HepG2 (cell line): ENCODE data around the gene NSL1. TPM values are rescaled to one million over a fixed set of nuclear protein-coding genes. Genes with fewer than 3 reads are reported as not detected.

Experiments used
- AGO1 ChIP-seq: fragments of 200-400 bp; formaldehyde crosslinking; IDR thresholded peaks from 2 replicates; pipeline ENCODE4 v1.6.1; 2017; ENCODE audit warnings: mild to moderate bottlenecking, low read depth, low read length, moderate library complexity; ENCODE audit not compliant: poor library complexity, severe bottlenecking
- CEBPG ChIP-seq: IDR thresholded peaks from 2 replicates; pipeline ENCODE4 v1.6.1; 2016
- EEA1 ChIP-seq: sonication (generic); formaldehyde crosslinking; IDR thresholded peaks from 2 replicates; pipeline ENCODE4 v1.5.1; 2020; ENCODE audit warnings: mild to moderate bottlenecking, missing genetic modification reagents, borderline replicate concordance
- JUN ChIP-seq: sonication (generic); formaldehyde crosslinking; IDR thresholded peaks from 2 replicates; pipeline ENCODE4 v1.4.0; 2020; ENCODE audit warnings: mild to moderate bottlenecking, missing genetic modification reagents
- KDM6A ChIP-seq: IDR thresholded peaks from 2 replicates; pipeline ENCODE4 v1.6.1; 2016; ENCODE audit warnings: low read depth
- MBNL3 ChIP-seq: fragments of 250-450 bp; sonication (Bioruptor Pico); conservative IDR thresholded peaks from 2 replicates; pipeline ENCODE4 v1.8.0; 2022; ENCODE audit warnings: mild to moderate bottlenecking, inconsistent platforms
- MTA1 ChIP-seq: sonication (generic); formaldehyde crosslinking; IDR thresholded peaks from 2 replicates; pipeline ENCODE4 v1.4.0; 2020; ENCODE audit warnings: missing genetic modification reagents, mild to moderate bottlenecking, borderline replicate concordance
- NR2F2 ChIP-seq: IDR thresholded peaks from 2 replicates; pipeline ENCODE4 v1.6.1; 2012; ENCODE audit warnings: low read depth, inconsistent platforms, borderline replicate concordance
- POGZ ChIP-seq: sonication (generic); formaldehyde crosslinking; IDR thresholded peaks from 2 replicates; pipeline ENCODE4 v1.4.0; 2020; ENCODE audit warnings: mild to moderate bottlenecking, missing genetic modification reagents
- POLR2G ChIP-seq: fragments of 200-400 bp; formaldehyde crosslinking; IDR thresholded peaks from 2 replicates; pipeline ENCODE4 v1.6.1; 2018; ENCODE audit warnings: mild to moderate bottlenecking, low read depth, low read length, moderate library complexity
- RORA ChIP-seq: sonication (generic); formaldehyde crosslinking; IDR thresholded peaks from 2 replicates; pipeline ENCODE4 v1.5.0; 2020; ENCODE audit warnings: mild to moderate bottlenecking, missing genetic modification reagents, moderate library complexity
- TBX2 ChIP-seq: sonication (generic); formaldehyde crosslinking; IDR thresholded peaks from 2 replicates; pipeline ENCODE4 v1.5.0; 2020; ENCODE audit warnings: missing genetic modification reagents, mild to moderate bottlenecking, borderline replicate concordance
- TEAD3 ChIP-seq: optimal IDR thresholded peaks from 2 replicates; pipeline ENCODE3; 2016; ENCODE audit warnings: borderline replicate concordance
- ZBTB38 ChIP-seq: sonication (generic); formaldehyde crosslinking; IDR thresholded peaks from 2 replicates; pipeline ENCODE4 v1.5.1; 2020; ENCODE audit warnings: mild to moderate bottlenecking, missing genetic modification reagents
- ZFP82 ChIP-seq: sonication (generic); formaldehyde crosslinking; IDR thresholded peaks from 2 replicates; pipeline ENCODE4 v1.5.1; 2020; ENCODE audit warnings: mild to moderate bottlenecking, missing genetic modification reagents, borderline replicate concordance
- ZNF292 ChIP-seq: sonication (generic); formaldehyde crosslinking; IDR thresholded peaks from 2 replicates; pipeline ENCODE4 v1.8.1; 2022; ENCODE audit warnings: mild to moderate bottlenecking, low read depth, missing genetic modification reagents, borderline replicate concordance
- ZNF329 ChIP-seq: sonication (generic); formaldehyde crosslinking; IDR thresholded peaks from 2 replicates; pipeline ENCODE4 v1.9.0; 2021; ENCODE audit warnings: low read depth, mild to moderate bottlenecking, missing genetic modification reagents
- ZNF615 ChIP-seq: sonication (generic); formaldehyde crosslinking; IDR thresholded peaks from 2 replicates; pipeline ENCODE4 v1.5.0; 2020; ENCODE audit warnings: mild to moderate bottlenecking, missing genetic modification reagents, borderline replicate concordance
- polyA plus RNA-seq, 8 experiments: library from polyadenylated mRNA; depleted of rRNA in 3 of 8; stranded (reverse) in 7 of 8; unstranded in 1 of 8; fragments of >200 nt; fragmentation: Illumina TruSeq in 4 of 8; extraction: Trizol in 4 of 8; gene quantifications; 2 replicates each; pipeline versions ENCODE4 v1.2.1 to v1.2.3, GENCODE V29; 2011 to 2016; ENCODE audit warnings: low read depth in 4 of 8, missing spikeins in 1 of 8, mixed read lengths in 1 of 8; ENCODE audit not compliant: insufficient read depth in 1 of 8
- total RNA-seq, 5 experiments: library from RNA; depleted of rRNA; stranded (reverse); fragments of >200 nt; fragmentation: Illumina TruSeq; extraction: Trizol; gene quantifications; 2 replicates each; pipeline ENCODE4 v1.2.3, GENCODE V29; 2016; ENCODE audit warnings: low read depth in 1 of 5
- TF ChIP-seq, protein P1 (sequence below): sonication (generic); formaldehyde crosslinking; IDR thresholded peaks from 2 replicates; pipeline ENCODE4 v1.4.0; 2020; ENCODE audit warnings: missing genetic modification reagents, borderline replicate concordance
- TF ChIP-seq, protein P2 (sequence below): sonication (generic); formaldehyde crosslinking; IDR thresholded peaks from 2 replicates; pipeline ENCODE4 v1.8.1; 2023; ENCODE audit warnings: missing genetic modification reagents, mild to moderate bottlenecking, borderline replicate concordance
- TF ChIP-seq, protein P3 (sequence below): sonication (generic); formaldehyde crosslinking; IDR thresholded peaks from 2 replicates; pipeline ENCODE4 v1.9.0; 2022; ENCODE audit warnings: low read depth, missing genetic modification reagents
- TF ChIP-seq, protein P4 (sequence below): sonication (generic); formaldehyde crosslinking; IDR thresholded peaks from 2 replicates; pipeline ENCODE4 v1.4.0; 2020; ENCODE audit warnings: mild to moderate bottlenecking, missing genetic modification reagents

Gene NSL1
- total and polyA plus RNA-seq, 2 of the 13 experiments (the other 11 are each of a cell fraction or from before 2014, with no cell fraction given) = 34.5 to 77.4 TPM

DNA sequence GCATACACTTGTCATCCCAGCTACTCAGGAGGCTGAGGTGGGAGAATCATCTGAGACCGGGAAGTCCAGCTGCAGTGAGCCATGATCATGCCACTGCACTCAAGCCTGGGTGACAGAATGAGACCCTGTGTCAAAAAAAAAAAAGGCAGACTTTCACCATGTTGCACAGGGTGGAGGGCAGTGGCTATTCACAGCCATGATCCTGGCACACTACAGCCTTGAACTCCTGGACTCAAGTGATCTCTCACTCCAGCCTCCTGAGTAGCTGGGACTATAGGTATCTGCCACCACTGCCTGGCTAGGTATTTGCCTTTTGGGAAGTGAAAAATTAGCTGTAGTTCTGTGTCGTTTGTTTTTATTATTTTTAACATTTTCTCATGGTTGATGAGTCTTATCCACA is 36.8 kb upstream of the NSL1 start (continued):
- TF ChIP-seq, protein P1, sequence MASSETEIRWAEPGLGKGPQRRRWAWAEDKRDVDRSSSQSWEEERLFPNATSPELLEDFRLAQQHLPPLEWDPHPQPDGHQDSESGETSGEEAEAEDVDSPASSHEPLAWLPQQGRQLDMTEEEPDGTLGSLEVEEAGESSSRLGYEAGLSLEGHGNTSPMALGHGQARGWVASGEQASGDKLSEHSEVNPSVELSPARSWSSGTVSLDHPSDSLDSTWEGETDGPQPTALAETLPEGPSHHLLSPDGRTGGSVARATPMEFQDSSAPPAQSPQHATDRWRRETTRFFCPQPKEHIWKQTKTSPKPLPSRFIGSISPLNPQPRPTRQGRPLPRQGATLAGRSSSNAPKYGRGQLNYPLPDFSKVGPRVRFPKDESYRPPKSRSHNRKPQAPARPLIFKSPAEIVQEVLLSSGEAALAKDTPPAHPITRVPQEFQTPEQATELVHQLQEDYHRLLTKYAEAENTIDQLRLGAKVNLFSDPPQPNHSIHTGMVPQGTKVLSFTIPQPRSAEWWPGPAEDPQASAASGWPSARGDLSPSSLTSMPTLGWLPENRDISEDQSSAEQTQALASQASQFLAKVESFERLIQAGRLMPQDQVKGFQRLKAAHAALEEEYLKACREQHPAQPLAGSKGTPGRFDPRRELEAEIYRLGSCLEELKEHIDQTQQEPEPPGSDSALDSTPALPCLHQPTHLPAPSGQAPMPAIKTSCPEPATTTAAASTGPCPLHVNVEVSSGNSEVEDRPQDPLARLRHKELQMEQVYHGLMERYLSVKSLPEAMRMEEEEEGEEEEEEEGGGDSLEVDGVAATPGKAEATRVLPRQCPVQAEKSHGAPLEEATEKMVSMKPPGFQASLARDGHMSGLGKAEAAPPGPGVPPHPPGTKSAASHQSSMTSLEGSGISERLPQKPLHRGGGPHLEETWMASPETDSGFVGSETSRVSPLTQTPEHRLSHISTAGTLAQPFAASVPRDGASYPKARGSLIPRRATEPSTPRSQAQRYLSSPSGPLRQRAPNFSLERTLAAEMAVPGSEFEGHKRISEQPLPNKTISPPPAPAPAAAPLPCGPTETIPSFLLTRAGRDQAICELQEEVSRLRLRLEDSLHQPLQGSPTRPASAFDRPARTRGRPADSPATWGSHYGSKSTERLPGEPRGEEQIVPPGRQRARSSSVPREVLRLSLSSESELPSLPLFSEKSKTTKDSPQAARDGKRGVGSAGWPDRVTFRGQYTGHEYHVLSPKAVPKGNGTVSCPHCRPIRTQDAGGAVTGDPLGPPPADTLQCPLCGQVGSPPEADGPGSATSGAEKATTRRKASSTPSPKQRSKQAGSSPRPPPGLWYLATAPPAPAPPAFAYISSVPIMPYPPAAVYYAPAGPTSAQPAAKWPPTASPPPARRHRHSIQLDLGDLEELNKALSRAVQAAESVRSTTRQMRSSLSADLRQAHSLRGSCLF (CRISPR knock-in tag) = no peak
- TF ChIP-seq ZNF329 (CRISPR knock-in tag) = no peak
- peak; percentile 58 for TF ChIP-seq TEAD3 (CRISPR knock-in tag)
- TF ChIP-seq, protein P2, sequence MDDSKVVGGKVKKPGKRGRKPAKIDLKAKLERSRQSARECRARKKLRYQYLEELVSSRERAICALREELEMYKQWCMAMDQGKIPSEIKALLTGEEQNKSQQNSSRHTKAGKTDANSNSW = no peak
- TF ChIP-seq TBX2 = 0 out of 2 replicates have a peak, but pooled peaks have one; percentile 45
- TF ChIP-seq ZNF292 (CRISPR knock-in tag) = peak; percentile 59; the same call in 1 of the 2 replicates
- TF ChIP-seq KDM6A (CRISPR knock-in tag) = peak; percentile 16; the same call in 1 of the 2 replicates
- TF ChIP-seq AGO1 = no peak
- no peak for TF ChIP-seq ZNF615 (CRISPR knock-in tag)
- TF ChIP-seq, protein P3, sequence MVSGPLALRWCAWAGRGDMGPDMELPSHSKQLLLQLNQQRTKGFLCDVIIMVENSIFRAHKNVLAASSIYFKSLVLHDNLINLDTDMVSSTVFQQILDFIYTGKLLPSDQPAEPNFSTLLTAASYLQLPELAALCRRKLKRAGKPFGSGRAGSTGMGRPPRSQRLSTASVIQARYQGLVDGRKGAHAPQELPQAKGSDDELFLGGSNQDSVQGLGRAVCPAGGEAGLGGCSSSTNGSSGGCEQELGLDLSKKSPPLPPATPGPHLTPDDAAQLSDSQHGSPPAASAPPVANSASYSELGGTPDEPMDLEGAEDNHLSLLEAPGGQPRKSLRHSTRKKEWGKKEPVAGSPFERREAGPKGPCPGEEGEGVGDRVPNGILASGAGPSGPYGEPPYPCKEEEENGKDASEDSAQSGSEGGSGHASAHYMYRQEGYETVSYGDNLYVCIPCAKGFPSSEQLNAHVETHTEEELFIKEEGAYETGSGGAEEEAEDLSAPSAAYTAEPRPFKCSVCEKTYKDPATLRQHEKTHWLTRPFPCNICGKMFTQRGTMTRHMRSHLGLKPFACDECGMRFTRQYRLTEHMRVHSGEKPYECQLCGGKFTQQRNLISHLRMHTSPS (CRISPR knock-in tag) = 0 out of 2 replicates have a peak, but pooled peaks have one; percentile 19
- no peak for TF ChIP-seq ZBTB38 (CRISPR knock-in tag)
- no peak for TF ChIP-seq JUN (CRISPR knock-in tag)
- no peak for TF ChIP-seq MBNL3 (CRISPR knock-in tag)
- no peak for TF ChIP-seq POLR2G
- no peak for TF ChIP-seq MTA1
- no peak for TF ChIP-seq EEA1 (CRISPR knock-in tag)
- no peak for TF ChIP-seq RORA (CRISPR knock-in tag)
- TF ChIP-seq ZFP82 (CRISPR knock-in tag) = no peak
- TF ChIP-seq NR2F2 = no peak
- TF ChIP-seq POGZ = peak; percentile 48; the same call in 1 of the 2 replicates
- 0 out of 2 replicates have a peak, but pooled peaks have one; percentile 35 for TF ChIP-seq CEBPG (CRISPR knock-in tag)
- TF ChIP-seq, protein P4, sequence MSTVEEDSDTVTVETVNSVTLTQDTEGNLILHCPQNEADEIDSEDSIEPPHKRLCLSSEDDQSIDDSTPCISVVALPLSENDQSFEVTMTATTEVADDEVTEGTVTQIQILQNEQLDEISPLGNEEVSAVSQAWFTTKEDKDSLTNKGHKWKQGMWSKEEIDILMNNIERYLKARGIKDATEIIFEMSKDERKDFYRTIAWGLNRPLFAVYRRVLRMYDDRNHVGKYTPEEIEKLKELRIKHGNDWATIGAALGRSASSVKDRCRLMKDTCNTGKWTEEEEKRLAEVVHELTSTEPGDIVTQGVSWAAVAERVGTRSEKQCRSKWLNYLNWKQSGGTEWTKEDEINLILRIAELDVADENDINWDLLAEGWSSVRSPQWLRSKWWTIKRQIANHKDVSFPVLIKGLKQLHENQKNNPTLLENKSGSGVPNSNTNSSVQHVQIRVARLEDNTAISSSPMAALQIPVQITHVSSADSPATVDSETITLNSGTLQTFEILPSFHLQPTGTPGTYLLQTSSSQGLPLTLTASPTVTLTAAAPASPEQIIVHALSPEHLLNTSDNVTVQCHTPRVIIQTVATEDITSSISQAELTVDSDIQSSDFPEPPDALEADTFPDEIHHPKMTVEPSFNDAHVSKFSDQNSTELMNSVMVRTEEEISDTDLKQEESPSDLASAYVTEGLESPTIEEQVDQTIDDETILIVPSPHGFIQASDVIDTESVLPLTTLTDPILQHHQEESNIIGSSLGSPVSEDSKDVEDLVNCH (CRISPR knock-in tag) = no peak
